Pancreas (tissue), 10 donors: Measurements from ENCODE around the gene PIM3. TPM values are rescaled to one million over a fixed set of nuclear protein-coding genes. Genes with fewer than 3 reads are reported as not detected.

ENCODE experiments used
- ATAC-seq, 4 donors: fragments of 200-7000 bp; cut with Tn5 transposase; one replicate each; pipeline versions ENCODE4 v1.8.0 to v1.9.1; 2020; ENCODE audit warnings: mild to moderate bottlenecking in 4 of 4, moderate library complexity in 4 of 4
- DNase-seq, 6 donors: peaks; one replicate each; pipeline ENCODE4 v3.0.0-alpha.2; 2020
- FAIRE-seq: peaks from 2 replicates; lab custom pipeline; 2012; peaks lifted over from hg19 to GRCh38; lab: Jason Lieb, UNC
- H3K27ac ChIP-seq, 4 donors: fragments of 200-600 bp; sonication (generic); 1 replicate in 3 of 4; 2 replicates in 1 of 4; pipeline versions ENCODE4 v1.5.0 to v1.8.0; 2020
- H3K27me3 ChIP-seq, 4 donors: fragments of 200-600 bp; one replicate each; pipeline ENCODE4 v1.8.0; 2021
- H3K36me3 ChIP-seq, 3 donors: fragments of 200-600 bp; sonication (generic) in 1 of 3; one replicate each; pipeline versions ENCODE4 v1.5.0 to v1.8.0; 2020 to 2021
- H3K4me1 ChIP-seq, 3 donors: fragments of 200-600 bp; one replicate each; pipeline ENCODE4 v1.8.0; 2021
- H3K4me3 ChIP-seq, 4 donors: fragments of 200-600 bp; sonication (generic) in 2 of 4; one replicate each; pipeline versions ENCODE4 v1.5.0 to v1.8.0; 2020 to 2021
- H3K9me3 ChIP-seq, 4 donors: fragments of 200-600 bp; one replicate each; pipeline ENCODE4 v1.8.0; 2021
- WGBS, 2 donors: extraction: QIAGEN DNeasy Blood & Tissue Kit; methylation state at CpG; one replicate each; pipeline ENCODE4 v1.1.7; 2013; 5-methylcytosine and 5-hydroxymethylcytosine counted together
- intact Hi-C, 3 donors: fragments of 100-400 bp; cut with DNase I; formaldehyde crosslinking; loops; one replicate each; pipeline versions ENCODE4 v1.11.1 to v1.14.2; 2022
- polyA plus RNA-seq, 2 donors: library from polyadenylated mRNA; stranded (reverse); fragments of 200-250 nt; gene quantifications; one replicate each; pipeline ENCODE4 v1.2.3, GENCODE V29; 2013
- total RNA-seq, 6 donors: library from RNA; stranded (reverse); fragmentation: NEBNext Ultra II Directional in 4 of 6; extraction: Animal tissue kit (Norgen Biotek cat#: 25700) in 4 of 6; gene quantifications; one replicate each; pipeline versions ENCODE4 v1.2.1 to v1.2.4, GENCODE V29; 2021 to 2023
- TF ChIP-seq, protein P1 (sequence below), 4 donors: fragments of 200-600 bp; sonication (generic) in 3 of 4; IDR thresholded peaks; one replicate each; pipeline versions ENCODE4 v1.5.0 to v1.8.0; 2021; ENCODE audit warnings: antibody characterized with exemption in 4 of 4
- donor health status: healthy with polysubstance abuse.
- donor health status: DM: no; HTN: no; CAD: no; lungs with moderate emphysema.
- donor health status: DM: no; HTN: no; CAD: no.
- donor health status: control.
- donor health status: control.
- donor health status: Bipolar disorder and iron deficiency.
- donor health status: DM: yes; HTN: yes; CAD: no.
- donor health status: DM: no; HTN: no; CAD: no.
- donor health status: DM: no; HTN: no; CAD: no.
- donor health status: DM: yes; HTN: yes; CAD: no.

The PIM3 gene
- total and polyA plus RNA-seq, 8 donors = 25.8 to 90.1 (median 39.9) TPM

DNA sequence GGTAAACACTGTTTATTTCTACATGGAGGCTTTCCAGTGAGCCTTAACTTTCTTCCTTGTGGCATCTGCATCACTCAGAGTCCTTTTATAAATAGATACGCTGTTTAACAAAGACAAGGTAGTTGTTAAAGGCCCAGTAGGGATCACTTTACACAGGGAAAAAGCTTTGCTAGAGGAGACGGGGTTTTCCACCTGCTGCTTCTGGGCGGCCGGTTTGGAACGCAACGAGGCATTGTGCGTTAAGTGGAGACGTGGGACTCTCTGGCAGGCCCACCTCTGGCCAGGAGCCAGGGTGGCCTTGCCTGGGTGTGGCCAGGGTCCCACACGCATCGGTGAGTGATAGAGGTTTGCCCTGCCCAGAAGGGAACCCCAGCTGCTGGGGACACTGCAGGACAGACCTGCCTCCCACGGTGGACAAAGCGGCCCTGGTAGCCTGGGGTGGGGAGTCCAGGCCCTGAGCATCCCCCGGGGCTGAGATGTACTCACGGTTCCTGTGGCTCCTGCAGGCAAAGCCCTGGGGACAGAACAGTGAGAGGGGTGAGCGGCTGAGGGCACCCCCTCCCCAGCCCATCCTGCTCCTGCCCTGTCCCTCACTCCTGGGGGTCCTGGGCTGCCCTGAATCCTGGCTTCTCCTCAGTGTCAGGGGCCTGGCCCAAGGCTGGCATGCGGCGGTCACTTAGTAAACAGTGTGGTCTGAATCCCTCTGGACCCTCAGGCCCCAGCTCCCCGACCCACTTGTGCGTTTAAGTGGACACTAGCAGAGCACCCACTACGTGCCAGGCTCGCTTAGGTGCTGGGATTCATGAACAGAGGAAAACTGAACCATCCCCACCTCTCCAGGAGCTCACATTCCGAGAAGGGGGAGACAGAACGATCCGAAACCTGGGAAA is 47.8 kb downstream of the PIM3 start:
- H3K27ac ChIP-seq = no peak overlapping the region
- 77% methylated on average over 24 of the region's 24 CpGs for WGBS, 2 donors

DNA sequence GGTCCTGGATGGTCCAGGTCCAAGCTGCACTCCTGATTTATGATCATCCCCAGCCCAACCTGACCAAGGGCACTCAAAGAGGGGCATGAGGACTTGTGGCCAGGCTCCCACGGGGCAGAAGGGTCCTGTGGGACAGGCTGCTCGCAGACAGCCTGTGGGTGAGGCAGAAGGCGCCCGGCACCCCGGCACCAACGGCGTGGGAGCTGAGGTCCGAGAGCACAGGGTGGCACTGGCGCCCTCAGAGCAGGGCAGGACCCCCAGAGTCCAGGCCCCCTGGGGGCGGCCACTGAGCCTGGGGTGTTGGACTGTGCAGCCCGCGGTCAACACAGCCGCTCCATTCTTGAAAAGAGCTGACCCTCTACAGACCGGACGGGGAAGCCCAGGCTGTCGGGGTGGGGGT is 48.7 kb downstream of the PIM3 start:
- FAIRE-seq (no peak), ATAC-seq (no peak), DNase-seq (peak in 1 of 6 donors; percentile 71)
- H3K36me3 ChIP-seq = no peaks in the 10 kb centered on the region
- WGBS, 2 donors = 81 to 84% methylated on average over 16 of the region's 16 CpGs
- H3K27me3 ChIP-seq = peaks cover 0 to 11% (median 3%) of the 10 kb centered on the region in 4 donors
- no peaks in the 10 kb centered on the region for H3K9me3 ChIP-seq
- intact Hi-C loops = no loop called here
- no peak overlapping the region for H3K4me3 ChIP-seq
- TF ChIP-seq, protein P1, sequence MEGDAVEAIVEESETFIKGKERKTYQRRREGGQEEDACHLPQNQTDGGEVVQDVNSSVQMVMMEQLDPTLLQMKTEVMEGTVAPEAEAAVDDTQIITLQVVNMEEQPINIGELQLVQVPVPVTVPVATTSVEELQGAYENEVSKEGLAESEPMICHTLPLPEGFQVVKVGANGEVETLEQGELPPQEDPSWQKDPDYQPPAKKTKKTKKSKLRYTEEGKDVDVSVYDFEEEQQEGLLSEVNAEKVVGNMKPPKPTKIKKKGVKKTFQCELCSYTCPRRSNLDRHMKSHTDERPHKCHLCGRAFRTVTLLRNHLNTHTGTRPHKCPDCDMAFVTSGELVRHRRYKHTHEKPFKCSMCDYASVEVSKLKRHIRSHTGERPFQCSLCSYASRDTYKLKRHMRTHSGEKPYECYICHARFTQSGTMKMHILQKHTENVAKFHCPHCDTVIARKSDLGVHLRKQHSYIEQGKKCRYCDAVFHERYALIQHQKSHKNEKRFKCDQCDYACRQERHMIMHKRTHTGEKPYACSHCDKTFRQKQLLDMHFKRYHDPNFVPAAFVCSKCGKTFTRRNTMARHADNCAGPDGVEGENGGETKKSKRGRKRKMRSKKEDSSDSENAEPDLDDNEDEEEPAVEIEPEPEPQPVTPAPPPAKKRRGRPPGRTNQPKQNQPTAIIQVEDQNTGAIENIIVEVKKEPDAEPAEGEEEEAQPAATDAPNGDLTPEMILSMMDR (IDR thresholded peaks at IDR 0.05) = no peak
- no peak overlapping the region for H3K27ac ChIP-seq
- no peaks in the 10 kb centered on the region for H3K4me1 ChIP-seq

More for the DNA sequence above, 47.8 kb downstream of the PIM3 start:
- intact Hi-C loops = no loop called here
- DNase-seq = peak in 1 of 6 donors; percentile 50
- no peak for FAIRE-seq
- H3K9me3 ChIP-seq = no peaks in the 10 kb centered on the region
- H3K4me1 ChIP-seq = no peaks in the 10 kb centered on the region
- H3K36me3 ChIP-seq = no peaks in the 10 kb centered on the region
- TF ChIP-seq, protein P1 (IDR thresholded peaks at IDR 0.05) = no peak
- ATAC-seq = peak in 1 of 4 donors; percentile 6
- peaks cover 0 to 6% (median 2%) of the 10 kb centered on the region in 4 donors for H3K27me3 ChIP-seq
- no peak overlapping the region for H3K4me3 ChIP-seq

GRCh38 chr22:50009765-50010675 is 49.4 kb downstream of the PIM3 start:
- Histone ChIP-seq H3K36me3 (no peaks in the 10 kb centered on the region), H3K27me3 (peaks cover 0 to 17% (median 4%) of the 10 kb centered on the region in 4 donors), H3K27ac (no peak overlapping the region), H3K4me1 (no peaks in the 10 kb centered on the region), H3K9me3 (no peaks in the 10 kb centered on the region), H3K4me3 (no peak overlapping the region)
- ATAC-seq (no peak), DNase-seq (peak in 4 of 6 donors; percentile 19 to 76 (median 42)), FAIRE-seq (no peak)
- WGBS, 2 donors = 61 to 68% methylated on average over 40 to 46 of the region's 46 CpGs
- intact Hi-C loops = no loop called here
- TF ChIP-seq, protein P1 (IDR thresholded peaks at IDR 0.05) = no peak

DNA sequence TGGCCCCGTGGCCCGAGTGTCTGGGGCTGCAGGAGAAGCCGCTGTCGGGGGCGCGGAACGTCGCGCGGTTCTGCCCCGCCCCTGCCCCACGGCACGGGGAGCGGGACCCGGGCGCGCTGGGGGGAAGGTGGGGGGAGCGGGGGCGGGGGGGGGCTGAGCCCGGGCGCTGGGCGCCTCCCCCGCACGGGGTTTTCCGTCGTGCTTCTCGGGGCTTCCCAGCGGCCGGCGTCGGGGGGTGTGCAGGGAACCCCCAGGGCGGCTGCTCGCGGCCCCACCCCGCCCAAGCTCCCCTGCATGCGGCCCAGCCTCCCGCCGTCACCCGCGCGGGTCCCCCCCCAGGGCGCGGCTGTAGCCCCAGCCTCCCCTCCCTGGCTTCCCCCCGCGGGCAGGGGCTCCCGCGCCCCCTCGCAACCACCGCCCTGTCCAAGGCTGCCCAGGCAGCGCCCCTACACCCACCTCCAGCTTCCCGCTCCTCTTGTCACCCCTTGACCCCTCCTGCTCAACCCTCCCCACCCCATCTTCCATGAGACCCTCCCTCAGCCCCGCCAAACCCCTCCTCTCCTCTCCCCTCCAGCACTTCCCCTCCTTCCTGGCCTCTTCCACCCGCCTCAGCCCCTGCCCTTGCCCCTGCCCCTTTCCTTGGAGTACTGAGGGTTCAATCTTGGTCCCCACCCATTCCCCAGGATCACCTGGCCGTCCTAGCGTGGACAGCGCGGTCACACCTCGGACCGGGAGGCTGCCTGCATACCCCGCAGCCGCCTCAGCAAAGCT is 50.3 kb downstream of the PIM3 start:
- FAIRE-seq (no peak), DNase-seq (peak in 2 of 6 donors; percentile 51 to 58), ATAC-seq (peak in 1 of 4 donors; percentile 12)
- H3K36me3 ChIP-seq = no peaks in the 10 kb centered on the region
- no peak overlapping the region for H3K4me3 ChIP-seq
- no peaks in the 10 kb centered on the region for H3K9me3 ChIP-seq
- TF ChIP-seq, protein P1 (IDR thresholded peaks at IDR 0.05) = no peak
- intact Hi-C loops = no loop called here
- H3K4me1 ChIP-seq = no peaks in the 10 kb centered on the region
- H3K27me3 ChIP-seq = peaks cover 0 to 17% (median 4%) of the 10 kb centered on the region in 4 donors
- 7% methylated on average over 23 to 60 of the region's 61 CpGs for WGBS, 2 donors
- H3K27ac ChIP-seq = no peak overlapping the region
